ENCODE measurements around the gene NDOR1.
A peak's percentile ranks its signal among the peaks of the same experiment; 100 is the strongest.

NDOR1 gene

DNA sequence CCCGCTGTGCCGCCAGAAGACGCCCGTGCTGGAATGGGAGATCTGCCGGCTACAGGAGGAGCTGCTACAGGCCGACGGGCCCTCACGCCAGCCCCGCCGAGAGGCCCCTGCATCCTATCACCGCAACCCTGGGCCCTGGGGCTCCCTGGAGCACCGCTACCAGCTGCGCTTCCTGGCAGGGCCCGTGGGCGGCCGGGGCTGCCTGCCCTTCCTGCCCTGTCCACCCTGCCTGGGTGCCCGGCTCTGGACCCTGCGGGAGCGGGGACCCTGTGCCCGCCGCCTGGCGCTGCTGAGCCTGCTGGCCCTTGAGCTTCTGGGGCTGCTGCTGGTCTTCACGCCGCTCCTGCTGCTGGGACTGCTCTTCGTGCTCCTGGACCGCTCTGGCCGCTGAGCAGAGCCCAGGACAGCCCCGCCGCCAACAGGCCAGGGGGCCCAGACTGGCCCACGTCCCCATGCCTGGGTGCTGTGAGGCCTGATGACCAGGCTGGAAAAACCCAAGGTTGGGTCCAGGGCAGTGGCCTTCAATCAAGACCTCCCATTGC lies 12.8 kb downstream of the NDOR1 start:
- DNase-seq: no peak

GRCh38 chr9:137218754-137219271 lies 13.3 kb downstream of the NDOR1 start:
- DNase-seq: no peak

- no peak for DNase-seq
Measured at GRCh38 chr9:137219757-137220316, 14.3 kb downstream of the NDOR1 start.

DNA sequence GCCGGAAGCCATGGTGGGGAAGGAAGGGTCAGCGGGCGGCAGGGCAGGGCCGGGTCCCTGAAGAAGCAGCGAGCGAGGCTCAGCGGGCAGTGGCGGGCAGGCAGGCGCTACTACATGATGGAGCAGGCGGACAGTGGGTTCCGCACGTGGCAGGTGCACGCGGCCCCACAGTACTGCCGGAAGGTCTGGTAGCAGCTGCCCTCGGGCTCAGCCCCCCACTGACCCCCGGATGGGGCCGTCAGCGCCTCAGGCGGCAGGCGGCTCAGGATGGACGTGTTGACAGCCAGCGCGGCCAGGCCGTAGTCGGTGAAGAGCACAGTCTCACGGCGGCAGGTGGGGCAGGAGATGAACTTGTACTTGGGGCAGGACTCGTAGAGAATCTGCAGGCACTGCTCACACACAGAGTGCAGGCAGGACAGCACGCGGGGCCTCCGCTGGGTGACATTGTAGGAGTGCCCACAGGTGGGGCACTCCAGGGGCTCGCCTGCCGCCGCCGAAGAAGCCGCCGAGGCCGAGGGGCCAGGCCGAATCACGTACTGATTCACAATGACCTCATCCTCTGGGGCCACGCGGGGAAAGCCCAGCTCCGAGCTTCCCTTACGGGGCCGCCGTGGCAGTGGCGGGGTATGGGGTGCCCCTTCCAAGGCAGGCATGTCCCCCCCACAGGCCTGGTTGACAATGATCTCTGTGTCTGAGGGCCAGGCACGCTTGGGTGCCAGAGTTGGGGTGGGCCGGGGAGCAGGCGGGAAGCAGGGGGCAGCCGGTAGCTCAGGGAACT lies 15.0 kb downstream of the NDOR1 start:
- DNase-seq: no peak

GRCh38 chr9:137221095-137221505 lies 15.6 kb downstream of the NDOR1 start:
- DNase-seq: no peak

DNA sequence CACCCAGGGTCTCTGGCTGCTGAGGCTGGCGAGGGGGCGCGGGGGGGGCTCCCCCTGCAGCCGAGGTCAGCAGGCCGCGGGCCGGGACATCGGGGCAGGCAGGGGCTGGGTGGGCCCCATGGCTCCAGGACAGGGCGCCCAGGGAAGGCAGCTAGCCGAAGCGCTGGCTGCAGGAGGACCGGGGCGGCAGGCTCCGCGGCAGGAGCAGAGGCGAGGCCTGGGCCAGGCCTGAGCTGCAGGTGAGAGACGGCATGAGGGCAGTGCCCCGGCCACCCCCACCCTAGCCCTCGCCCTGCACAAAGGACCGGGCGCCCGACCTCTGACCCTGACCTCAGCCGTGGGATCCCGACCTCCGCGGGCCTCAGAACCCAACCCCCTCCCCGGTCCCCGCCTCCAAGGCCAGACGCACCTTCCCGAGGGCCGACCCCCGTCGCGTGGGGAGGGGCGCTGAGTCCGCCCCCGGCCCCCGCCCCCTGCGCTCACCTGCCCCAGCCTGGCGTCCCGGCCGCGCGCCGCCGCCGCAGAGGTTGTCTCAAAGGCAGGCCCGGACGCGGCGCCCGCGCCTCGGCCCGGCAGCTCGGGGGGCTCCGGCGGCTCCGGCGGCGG lies 16.1 kb downstream of the NDOR1 start:
- no peak for DNase-seq

GRCh38 chr9:137222190-137223077 lies 16.9 kb downstream of the NDOR1 start, which contains the start of gene RNF208:
Gene RNF208, minus strand, starts transcription at chr9:137222240. Its CDS starts 1,028 bp downstream, at chr9:137221212.
- DNase-seq: peak in 8 of 56 donors; percentile 24 to 62 (median 46)

DNA sequence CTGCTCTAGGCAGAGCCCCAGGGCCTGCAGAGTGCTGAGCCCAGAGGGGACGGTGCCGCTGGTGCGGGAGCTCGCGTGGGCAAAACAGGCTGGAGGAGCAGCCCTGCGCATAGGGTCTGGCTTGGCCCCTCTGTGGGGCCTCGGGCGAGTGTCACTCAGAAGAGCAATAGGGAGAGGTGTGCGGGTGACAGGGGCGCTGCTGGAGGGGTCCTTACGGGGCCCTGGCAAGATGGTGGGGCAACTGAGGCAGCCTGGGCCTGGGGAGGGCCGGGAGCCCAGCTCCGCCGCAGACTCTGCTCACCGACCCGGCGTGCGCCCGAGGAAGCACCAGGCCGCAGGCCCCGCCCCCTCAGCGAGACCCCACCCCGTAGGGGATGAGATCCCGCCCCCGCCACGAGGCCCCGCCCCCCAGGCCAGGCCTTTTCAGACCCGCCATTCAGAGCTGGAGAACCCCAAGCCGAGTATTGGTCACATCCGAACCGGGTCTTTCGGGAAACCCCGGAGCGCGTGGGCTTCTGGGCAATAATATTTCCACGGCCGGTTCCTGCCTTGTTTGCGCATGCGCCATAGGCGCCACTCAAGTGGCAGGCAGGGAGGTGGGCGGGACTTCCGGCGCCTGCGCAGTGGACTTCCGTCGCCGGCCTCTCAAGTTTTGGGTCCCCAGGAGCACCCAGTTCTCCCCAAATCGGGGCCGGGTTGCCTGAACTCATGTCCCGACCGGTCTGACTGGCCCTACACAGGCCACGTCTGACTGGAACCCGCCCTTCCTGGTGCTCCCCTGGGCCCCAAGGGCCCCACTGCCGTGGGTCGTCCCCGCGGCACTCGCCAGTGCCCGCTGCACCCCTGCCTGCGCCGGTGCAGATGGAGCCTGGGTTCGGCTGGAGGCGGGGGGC lies 17.8 kb downstream of the NDOR1 start:
- DNase-seq: peak; percentile 76 to 100 (median 96)

DNA sequence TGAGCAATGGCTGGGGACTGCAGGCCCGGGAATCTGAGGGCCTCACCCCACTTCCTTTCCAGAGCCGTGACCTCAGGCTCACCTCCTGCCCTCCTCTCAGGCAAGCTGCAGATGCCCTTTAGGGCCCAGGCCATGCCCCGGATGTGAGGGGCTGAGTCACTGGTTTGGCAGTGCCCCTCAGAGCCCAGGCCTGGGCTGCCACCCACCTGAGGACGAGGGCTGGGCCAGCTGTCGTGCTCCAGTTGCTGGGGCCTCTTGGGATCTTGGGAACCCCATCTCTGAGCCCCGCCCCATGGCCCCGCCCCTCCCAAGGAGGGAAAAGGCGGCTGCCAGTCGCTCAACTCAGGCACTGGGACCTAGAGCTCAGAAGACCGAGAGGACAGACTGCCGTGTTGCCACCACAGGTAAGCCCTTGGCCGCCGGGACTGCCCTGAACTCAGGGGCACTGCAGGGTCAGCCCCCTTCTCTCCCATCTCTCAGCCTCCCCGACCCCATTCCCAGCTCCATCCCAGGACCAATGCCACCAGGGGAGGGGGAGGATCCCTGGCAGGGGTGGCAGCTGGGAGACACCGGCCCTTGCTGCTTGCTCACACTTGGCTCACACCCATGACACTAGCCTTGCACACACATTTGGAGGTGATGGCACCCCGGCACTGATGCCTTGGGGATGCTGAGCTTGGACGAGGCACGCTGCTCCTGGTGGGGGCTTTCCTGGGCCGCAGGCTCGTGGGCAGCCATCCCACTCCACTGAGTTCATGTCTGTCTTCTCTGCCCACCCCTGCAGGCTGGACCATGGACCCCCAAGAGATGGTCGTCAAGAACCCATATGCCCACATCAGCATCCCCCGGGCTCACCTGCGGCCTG lies 19.6 kb downstream of the NDOR1 start, which contains the start of gene CYSRT1:
CYSRT1 (plus strand) TSS at position 345 of the 865 bp plus-strand sequence; CDS start at position 793, 448 bp downstream.
- DNase-seq: no peak

- no peak for DNase-seq
Measured at GRCh38 chr9:137225699-137226331, 20.3 kb downstream of the NDOR1 start.

DNA sequence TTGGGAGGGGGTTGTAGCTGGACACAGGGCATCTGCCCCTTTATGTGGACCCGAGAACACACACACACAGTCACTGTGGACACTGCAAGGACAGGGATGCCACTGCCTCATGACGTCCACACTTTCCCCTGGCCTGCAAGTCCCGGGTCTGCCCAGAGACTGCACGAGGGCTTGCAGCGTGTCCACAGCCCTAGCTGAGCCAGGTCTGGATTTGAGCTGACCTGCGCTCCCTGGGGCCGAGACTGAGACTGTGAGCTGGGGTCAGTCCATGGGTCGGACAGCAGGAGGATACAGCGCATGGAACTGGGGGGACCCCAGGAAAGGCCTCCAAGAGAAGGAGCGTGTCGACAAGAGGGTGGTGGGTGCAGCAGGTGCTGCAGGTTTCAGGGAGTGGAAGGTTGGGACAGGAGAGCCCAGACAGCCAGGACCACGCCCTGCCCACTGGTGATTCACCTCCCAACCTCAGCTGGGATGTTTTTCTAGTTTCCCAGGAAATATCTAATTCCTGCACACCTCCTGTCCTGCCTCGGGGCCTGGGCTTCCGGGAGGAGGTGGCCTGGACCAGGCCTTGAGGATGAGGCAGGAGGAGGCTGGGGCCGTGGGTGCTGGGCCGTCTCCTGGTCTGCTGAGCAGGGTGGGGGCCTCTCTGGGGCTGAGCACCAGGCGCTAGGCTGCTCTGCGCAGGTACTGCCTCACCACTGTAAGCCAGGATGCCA lies 21.0 kb downstream of the NDOR1 start:
- no peak for DNase-seq

DNA sequence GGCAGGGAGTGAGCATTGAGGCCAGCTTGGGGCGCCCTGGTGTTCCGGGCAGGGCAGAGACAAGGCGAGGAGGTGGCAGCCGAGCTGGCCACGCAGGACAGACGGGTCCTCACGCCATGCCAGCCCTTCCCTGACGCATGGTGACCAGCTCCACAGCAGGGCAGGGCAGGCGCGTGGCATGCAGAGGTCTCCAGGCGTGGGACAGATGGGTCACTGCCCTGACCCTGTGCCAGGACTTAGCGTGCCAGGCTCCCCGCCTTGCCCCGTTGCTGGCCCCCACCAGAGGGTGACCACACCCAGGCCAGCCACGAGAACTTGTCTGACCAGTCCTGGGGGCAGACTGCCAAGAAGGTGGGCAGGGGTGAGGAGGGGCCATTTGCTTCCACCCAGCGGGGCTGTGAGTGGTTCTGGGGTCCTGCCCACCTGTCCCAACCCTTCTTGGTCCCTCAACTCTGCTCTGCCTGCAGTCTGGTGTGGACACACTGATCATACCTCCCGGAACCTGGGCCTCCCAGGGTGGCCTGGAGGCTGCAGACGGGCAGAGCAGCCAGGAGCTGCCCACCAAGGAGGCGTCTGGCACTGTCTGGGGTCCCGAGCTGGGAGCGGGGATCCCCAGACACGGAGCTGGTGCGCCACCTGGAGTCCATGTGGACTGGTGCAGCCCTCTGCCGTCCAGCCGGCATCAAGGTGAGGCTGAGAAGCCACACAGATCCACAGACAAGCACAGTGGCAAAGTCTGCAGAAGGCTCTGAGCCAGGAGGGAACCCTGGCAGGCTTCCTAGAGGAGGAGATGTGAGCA lies 21.8 kb downstream of the NDOR1 start, which contains the start of gene RNF224:
RNF224 (plus strand) TSS at position 449 of the 799 bp plus-strand sequence. CDS start 834 bp downstream, outside the sequence.
- DNase-seq: peak in 43 of 56 donors; percentile 3 to 75 (median 43)

DNA sequence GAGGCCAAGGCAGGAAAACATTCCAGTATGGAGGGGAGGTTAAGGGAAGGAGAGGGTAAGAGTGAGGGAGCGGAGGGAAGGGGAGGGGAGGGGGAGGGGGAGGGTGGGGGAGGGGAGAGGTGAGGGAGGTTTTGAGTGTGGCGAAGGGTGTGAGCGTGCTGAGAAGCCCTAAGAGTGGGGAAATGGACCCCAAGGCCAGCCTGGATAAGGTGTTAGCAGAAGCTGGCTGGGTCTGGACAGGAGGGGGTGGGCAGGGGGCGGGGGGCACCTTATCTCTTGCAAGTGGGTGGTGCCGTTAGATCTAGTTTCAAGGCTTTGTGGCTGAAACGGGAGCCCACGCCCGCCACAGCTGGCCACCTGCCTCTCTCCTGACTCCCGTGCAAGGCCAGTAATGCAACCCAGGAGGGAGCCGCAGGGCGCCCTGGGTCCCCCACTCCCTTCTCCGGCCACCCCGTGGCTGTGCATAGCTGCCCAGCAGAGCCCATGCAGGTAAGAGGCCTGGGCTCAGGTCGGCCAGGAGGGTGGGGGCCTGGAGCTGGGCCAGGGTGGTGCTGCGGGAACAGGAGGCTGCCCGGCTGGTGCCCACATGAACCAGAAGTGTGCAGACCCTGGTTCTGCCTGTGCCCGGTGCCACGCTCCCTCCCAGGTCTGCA lies 22.5 kb downstream of the NDOR1 start:
- no peak for DNase-seq

DNA sequence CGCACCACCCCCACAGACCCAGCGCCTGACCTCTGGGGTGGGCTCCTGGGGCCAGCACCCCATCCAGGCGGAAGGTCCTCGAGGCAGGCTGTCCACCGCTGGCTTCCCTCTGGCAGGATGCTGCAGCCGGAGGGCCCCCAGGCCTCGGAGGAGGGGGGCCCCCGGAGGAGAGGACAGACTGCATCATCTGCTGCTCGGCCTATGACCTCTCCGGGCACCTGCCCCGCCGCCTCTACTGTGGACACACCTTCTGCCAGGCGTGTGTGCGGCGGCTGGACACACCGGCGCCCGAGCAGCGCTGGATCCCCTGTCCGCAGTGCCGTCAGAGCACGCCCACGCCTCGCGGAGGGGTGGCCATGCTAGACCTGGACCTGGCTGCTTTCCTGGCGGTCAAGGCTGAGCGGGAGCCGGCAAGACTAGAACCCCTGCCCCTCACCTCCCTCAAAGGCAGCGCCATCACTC lies 23.0 kb downstream of the NDOR1 start:
- no peak for DNase-seq

DNA sequence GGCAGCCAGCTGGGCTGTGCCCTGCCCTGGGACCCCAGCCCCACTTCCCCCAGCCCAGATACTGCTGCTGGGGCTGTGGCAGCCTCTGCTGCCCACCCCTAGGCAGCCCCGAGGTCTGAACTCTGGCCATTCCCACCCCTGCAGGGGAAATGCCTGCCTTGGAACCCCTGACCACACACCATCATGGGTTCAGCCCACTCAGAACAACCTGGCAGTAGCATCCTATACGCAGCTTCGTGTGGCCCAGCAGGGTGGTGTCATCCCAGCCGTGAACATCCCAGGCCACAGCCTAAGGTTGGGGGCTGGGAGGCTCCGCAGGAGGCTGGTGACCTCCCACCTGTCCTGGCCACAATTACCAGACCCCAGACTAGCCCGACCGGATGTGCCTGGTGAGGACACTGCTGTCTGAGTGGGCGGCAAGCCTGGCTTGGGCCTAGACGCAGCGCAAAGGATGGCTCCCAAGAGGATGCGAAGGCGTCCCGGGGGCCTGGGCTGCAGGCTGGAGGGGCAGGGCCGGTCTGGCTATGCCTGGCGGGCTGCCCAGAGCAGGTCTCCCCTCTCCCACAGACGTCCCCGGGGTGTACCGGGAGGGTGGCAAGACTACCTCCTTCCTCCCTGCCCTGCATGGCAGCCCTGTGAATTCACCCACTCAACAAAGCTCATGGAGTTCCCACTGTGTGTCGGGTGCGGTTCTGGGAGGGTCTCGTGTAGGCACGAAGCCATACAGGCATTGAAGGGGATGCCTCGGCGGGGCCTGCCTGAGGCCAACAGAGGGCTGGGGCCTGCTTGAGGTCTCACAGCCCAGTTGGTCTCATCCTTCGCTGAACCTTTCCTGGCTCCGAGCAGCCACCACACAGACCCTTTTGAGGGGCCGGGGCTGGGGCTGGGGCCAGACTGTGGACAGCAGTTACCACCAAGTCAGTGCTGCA lies 23.7 kb downstream of the NDOR1 start:
- no peak for DNase-seq
